GM19372 (cell line): ENCODE results near the gene SNX3.

Source experiments
- ATAC-seq: cut with Tn5 transposase; IDR thresholded peaks from one replicate; pipeline ENCODE4 v1.9.1; 2021; ENCODE audit warnings: mild to moderate bottlenecking, low read depth, moderate library complexity; ENCODE audit not compliant: unreplicated experiment

The SNX3 gene

DNA sequence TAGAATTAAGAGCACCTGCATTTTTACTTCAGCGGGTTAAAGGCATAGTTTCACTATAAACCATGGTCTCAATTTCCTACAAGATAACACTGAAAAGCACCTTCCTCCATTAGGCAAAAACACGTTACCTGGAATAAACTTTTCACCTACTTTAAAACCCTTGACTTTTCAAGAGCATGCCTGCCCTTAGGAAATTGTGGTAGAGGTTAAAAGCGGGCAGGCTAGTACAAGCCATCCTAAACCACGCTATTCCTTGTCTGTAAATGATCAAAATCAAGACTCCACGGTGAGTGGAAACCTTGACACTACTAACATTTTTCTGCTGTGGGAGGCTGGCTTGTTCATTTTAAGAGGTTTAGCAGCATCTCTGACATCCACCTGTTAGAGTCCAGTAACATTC lies 51.1 kb downstream of the SNX3 start:
- ATAC-seq = no peak

DNA sequence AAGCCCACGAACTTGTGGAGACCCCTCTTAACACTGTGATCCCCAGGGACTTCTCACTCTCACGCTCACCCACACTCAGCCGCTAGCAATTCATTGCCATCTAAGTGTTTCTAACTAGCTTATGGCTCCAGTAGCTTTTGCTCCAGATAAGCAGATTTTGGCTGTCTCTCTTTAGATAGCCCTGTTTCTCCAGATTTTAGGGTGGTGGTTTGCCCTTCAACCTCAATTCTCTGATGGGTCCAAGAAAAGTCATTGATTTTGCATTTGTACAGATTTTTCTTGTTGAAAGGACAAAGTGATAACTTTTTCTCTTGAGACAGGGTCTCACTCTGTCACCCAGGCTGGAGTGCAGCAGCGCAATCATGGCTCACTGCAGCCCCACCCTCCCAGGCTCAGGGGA lies 53.8 kb downstream of the SNX3 start:
- ATAC-seq = no peak

DNA sequence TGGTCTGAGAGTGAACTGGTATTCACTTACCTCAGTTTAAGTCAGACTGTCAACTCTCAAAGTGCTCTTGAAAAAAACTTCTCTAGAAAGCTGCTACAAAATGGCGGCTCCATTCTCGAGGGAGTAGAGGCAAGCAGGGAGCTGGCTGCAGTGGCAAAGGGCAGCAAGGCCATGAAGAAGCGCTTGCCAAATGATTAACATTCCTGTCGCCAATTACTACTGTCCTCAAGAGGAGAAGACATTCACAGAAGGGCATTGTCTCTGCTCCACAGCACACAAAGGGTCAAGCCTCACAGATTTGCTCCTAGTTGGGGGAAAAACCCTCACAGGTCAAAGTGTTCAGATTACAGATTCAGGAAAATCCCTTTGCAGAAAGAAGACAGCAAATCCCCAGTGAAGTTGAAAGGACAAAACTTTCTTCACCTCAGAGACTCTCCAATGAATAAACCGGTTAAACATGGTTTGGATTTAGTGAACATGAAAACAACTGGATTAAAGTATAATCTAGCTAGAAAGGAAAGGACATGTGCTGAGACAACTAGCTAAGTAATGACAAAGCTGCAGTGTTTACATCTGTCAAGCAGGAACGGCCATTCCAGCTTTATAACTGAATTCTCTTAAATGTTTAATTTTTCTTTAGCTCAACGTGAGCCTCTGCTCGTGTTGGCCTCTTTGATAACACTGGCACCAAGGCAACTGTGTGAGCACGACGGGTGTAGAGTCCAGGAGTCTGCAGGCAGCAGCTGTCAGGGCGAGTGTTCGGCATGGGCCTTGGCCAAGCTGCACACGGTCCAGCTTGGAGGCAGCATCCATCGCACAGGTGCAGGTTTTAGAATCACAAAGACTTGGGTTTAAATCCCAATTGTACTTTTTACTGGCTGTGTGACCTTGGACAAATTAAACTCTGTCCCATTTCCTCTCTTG lies 57.4 kb downstream of the SNX3 start:
- no peak for ATAC-seq

DNA sequence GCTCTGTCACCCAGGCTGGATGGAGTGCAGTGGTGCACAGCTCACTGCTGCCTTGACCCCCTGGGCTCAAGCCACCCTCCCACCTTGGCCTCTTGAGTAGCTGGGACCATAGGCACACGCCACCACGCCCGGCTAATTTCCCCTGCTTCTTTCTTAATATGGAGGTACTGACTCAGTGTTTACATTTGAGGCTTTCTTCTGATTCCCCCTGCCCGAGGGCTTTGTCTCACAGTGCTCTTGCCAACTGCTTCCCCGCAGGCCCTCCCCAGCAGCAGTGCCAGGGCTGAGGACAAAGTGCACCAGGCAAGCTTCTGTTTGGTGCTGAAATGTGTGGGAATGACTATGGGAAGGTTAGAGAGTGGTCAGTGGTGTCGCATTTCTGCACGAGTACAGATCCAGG lies 60.2 kb downstream of the SNX3 start:
- no peak for ATAC-seq

DNA sequence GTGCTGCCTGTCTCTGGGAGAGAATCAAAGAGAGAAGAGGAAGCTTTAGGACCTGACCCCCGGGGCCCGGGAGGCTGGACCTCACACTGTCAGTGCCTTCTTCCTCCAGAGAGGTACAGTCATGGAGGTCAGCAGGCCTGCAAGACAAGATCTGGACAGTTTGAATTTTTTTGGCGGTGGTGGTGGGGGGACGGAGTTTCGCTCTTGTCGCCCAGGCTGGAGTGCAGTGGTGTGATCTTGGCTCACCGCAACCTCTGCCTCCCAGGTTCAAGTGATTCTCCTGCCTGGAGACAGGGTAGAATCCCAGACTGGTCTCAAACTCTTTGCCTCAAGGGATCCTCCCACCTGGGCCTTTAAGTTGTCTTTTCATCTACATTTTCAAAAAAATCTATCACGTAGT lies 60.7 kb downstream of the SNX3 start:
- no peak for ATAC-seq

DNA sequence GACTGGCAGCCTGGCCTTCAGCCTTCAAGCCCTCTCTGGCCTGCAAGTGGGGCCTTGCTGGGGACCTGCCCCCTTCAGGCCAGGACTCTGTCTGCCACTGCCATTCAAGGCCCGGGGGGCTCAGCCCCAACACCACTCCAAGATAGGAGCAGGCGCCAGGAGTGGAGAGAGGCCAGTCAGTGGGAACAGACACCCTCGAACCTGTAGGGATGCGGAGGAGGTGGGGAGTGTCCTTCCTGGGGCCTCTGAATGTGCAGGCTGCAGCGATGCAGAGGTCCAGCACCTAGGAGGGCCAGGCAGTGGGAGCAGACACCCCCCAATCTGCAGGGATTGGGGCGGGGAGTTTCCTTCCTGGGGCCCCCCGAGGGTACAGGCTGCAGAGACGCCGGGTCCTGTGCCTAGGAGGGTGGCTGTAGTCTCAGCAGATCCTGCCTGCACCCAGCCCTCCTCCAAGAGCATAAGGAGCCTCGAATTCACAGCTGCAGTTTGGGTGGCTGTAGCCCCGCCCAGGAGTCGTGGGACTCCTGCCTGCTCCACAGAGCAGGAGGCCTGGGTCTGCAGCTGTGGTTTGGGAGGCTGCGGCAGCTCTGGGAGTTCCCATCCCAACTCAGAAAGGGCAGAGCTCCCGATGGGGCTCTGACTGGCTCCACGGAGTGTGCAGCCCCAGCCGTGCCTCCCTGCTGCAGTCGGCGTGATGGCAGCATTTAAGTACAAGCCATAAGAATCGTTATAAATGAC lies 61.9 kb downstream of the SNX3 start:
- no peak for ATAC-seq

DNA sequence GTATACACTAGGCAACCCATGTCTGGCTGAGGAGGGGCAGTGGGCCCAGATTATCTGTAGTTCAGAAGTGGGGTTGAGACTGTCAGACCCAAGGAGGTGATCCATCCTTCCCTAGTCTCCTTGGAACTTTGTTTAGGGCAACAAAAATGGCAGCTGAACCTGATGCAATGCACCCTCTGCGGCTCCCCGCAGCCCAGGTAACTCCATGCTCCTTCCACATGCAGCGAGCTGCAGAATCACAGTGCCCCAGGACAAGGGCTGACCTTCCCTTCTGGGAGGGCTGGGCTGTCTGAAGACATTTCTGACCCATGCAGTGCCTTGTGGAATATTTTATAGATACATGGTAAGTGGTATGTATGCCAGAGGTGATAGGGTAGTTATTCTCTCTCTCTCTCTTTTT lies 65.6 kb downstream of the SNX3 start:
- ATAC-seq = no peak

DNA sequence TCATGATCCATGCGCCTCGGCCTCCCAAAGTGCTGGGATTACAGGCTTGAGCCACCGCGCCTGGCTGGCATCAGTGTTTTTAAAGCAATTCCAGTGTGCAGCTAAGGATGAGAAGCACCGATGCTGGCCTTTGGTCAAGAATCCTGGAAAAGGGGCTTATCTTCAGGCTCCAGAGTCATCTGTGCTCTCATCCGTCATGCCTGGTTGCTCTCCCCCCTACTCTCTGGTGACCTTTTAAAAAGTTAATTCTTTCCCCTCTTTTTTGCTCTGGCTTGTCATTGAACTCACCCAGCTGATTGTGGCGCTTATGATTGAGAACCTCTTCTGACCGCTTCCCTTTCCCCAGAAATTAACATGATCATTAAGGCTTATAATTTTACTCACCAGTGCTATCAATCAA lies 66.3 kb downstream of the SNX3 start:
- ATAC-seq = no peak

DNA sequence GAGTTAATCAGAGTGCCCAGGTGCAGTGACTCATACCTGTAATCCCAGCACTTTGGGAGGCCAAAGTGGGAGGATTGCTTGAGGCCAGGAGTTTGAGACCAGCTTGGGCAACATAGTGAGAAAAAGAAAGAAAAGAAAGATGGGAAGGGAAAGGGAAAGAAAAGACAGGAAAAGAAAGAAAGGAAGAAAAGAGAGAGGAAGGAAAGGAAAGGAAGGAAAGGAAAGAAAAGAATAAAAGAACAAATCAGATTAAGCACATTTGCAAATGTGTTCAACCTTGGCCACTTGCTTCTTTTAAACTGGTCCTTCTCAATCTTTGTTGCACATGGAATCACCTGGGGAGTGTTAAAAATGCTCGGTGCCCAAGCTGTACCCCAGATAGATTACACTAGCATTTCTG lies 67.0 kb downstream of the SNX3 start:
- ATAC-seq = no peak

DNA sequence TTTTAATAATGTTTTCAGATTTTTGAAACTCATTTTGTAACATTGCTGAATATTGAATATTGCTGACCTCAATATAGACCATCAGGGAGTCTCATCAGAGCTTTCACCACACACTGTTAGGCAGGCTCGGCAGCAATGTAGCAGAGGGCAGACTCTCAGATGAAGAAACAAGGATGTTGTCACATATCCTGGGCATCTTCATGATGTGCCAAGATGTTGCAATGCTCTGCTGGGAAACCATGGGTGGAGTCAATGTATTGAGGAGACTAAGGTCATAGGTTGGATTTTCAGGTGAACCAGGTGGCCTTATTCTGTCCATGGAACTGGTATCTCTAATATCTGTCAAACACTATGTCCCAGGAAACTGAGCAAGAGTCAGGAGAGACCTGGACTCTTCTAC lies 67.7 kb downstream of the SNX3 start:
- ATAC-seq = no peak

DNA sequence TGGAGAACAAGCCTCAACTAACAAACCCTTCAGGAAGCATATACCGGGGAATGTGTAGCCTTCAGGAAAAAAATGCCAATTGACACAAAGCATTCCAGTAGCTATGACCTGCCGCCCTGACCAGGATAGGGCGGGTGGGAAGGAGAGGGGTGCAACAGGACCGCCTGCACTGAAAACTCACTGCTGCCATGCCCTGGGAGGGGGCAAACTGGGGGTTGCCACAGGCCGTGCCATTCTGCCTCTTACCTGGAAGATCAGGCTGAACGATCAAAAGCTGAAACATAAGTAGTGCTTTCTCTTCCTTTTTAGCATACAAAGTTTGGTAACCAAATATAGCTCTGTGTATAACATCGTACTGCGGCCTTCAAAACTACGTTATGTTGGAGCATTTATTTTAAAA lies 73.3 kb downstream of the SNX3 start:
- ATAC-seq = no peak

DNA sequence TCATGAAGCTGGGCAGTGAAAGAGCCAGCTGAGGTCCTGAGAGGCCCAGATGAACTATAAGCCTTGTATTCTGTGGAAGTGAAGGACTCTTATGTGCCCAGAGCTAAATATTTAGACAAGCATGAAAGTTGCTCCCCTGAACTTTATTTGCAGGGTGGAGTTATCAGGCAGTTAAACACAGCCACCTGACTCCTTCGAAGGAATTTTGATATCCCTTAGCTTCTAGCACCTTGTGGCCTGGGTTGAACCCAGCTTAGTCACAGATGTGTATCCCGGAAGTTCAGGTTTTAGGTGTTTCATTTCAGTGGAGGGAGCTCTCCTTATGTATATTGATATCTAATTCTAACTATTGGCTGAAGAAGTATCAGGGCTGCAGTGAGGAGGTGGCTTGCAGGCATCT lies 74.6 kb downstream of the SNX3 start:
- no peak for ATAC-seq

DNA sequence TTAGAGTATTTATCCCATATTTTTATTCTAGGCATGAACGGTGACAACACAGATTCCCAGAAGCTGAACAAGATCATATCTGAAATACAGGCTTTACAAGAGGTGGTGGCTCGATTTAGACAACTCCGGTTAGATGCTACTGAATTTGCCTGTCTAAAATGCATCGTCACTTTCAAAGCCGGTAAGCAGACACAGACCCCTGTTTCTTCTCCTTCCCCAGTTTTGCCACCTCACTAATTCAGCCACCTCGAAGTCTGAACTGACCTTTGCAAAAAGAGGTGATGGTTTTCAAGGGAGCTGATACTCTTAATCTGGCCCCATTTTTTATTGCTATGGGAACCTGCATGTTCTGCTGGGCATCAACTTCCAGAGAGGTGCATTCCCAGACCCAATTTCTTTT lies 80.1 kb downstream of the SNX3 start:
- ATAC-seq = no peak

DNA sequence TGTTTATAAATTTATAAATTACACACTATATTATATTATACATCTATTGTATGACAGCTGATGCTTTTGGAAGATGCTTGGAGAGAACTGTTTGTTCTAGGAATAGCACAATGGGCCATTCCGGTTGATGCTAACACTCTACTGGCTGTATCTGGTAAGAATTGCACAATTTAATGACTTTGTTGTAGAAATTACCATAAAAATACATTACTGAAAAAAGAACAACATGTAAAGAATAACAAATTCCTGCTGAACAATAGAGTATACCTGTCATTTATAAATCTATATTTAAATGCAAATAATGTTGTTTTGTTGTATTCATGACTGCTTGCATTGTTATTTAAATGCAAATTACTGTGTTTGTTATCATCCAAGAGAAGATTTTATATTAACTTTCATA lies 80.6 kb downstream of the SNX3 start:
- ATAC-seq = no peak

DNA sequence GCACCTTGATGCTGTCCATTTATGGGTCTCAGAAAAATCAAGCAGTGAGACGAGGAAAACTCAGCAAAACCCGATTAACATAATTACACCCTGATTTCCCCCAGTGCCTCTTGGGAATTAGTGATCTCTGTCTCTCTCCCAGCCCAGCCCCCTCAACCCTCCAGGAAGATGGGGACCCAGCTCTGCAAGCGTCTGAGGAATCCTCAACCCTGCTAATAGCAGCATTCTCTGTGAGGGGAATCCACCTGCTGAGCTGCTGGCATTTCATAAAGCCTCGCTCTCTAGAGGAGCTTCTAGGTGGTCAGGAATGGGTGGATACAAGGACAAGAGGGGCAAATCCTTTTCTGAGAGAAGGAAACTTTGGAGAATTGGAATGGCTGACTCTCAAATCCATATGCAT lies 81.1 kb downstream of the SNX3 start:
- no peak for ATAC-seq

DNA sequence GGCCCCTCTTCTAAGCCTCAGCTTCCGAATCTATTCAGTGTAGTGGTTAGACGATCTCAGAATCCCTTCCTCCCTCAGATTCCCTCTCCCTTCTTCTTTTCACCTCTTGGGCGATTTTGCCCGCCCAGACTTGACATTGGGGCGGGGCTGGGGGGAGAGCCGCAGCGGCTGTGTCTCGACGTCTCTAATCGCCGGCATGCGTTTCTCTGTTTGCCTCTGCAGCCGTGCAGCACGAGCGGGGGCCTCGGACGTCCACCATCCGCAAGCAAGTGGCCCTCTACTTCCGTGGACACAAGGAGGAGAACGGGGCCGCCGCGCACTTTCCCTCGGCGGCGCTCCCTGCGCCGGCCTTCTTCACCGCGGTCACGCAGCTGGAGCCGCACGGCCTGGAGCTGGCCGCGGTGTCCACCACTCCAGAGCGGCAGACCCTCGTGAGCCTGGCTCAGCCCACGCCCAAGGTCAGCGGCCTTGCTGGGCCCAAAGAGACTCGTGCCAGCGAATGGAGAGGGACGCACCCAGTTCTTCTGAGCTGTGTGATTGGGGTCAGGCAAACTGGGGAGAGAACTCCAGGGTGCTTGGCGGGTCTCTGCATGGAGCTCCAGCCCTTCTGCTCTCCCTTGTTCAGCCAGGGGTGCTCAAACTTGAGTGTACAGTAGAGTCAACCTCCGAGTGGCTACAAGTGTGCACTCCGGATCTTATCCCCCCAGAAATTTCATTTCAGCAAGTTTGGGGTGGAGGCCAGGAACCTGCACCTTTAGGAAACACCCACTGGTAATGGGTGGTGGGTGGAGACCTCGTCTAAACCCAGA lies 84.4 kb downstream of the SNX3 start:
- ATAC-seq = no peak

DNA sequence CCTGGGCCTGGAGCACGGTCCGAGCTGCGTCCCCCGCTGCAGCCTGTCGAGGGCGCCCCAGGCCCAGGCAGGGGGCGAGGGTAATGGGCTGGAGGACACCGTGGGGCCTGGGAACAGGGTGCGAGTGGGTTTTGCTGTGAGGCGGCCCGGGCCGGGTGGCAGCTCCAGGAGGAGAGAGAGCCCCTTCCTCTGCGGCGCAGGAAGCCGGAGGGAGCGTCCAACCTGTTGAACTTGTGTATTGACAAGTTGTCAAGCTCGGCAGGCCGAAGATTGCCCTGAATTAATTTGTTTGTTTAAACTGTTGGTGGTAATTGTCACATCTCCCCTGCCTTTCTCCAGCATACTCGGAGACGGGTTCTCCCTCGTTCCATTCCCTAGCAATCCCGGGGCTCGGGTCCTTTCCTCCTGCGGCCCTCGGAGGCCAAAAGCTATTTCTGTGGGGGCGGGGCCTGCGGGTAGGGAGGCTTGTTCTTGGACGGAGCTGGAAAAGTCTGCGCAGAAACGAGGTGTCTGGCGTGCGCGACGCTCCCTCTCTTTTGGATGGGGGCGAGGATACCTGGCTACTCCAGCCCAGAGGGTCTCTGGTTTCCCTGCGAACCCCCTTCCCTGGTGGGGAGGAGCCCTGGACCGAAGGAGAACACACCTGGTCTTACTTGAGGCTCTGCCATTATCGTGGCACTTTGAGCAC lies 85.1 kb downstream of the SNX3 start:
- no peak for ATAC-seq

DNA sequence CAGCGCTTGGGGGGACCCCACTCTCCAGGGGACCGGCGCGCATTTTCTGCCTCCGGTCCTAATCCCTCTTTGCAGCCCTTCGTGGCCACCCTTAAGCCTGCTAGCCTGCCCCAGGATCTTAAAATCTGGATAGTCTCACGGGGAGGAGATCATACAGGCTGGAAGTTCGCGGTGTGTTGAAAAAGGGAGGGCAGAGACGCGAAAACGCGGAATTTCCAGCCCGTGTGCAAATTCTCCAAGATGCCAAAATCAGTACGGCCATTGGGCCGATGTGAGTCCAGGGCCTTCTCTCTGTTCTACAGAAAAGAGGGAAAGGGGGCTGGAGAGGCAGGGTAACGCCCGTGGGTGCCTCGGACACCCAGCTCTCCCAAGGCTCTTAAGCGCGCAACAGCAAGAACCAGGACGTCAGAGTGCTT lies 85.7 kb downstream of the SNX3 start:
- ATAC-seq = no peak

DNA sequence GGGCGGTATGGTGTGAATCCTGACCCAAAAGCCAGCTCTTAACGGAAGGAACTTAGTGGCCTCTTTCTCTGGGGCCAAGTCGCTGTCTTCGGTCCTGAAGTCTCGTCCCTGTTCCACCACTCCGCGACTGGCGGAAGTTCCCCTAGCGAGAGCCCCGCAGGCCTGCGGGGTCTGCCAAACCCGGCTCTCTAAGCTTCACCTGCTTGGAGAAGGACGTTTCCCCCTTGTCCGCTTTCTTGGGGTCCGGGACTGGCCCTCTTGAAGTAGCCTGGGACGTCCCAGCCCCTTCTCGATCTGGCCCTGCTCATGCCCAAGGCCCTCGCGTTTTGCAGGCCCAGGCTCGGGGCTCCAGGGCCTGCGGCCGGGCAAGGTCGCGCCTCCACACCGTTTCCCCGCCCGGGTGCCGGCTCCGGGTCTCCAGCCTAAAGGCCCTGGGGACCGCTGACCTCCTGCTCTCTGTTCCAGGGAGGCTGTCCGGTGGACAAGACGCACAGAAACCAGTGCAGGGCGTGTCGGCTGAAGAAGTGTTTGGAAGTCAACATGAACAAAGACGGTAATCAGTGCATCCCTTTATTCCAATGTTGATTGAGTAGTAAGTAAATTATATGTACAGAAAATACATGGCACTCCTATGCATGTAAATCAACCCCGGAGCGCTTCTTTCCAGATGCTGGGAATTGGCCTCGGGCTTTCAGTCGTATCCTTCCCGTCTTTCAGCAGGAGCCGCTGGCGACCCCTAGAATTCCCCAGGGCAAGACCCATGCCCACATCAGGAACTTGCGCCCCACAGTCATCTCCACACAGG lies 86.3 kb downstream of the SNX3 start:
- no peak for ATAC-seq
